Gastrocnemius medialis (tissue), 4 donors: ENCODE data around the gene CNKSR3. TPM values are rescaled to one million over a fixed set of nuclear protein-coding genes. Genes with fewer than 3 reads are reported as not detected.

ENCODE experiments used
- ATAC-seq, 2 donors: fragments of 150-250 bp; one replicate each; pipeline ENCODE4 v1.9.1; 2016
- DNase-seq, 2 donors: peaks; one replicate each; pipeline ENCODE4 v3.0.0-alpha.2; 2019
- H3K27ac ChIP-seq, 4 donors: fragments of 200-600 bp; sonication (generic); 1 replicate in 1 of 4; 2 replicates in 3 of 4; pipeline ENCODE4 v1.5.1; 2016 to 2018; ENCODE audit warnings: mild to moderate bottlenecking in 2 of 4, moderate library complexity in 1 of 4
- H3K27me3 ChIP-seq, 3 donors: fragments of 200-600 bp; sonication (generic) in 2 of 3; 1 replicate in 1 of 3; 2 replicates in 2 of 3; pipeline versions ENCODE4 v1.5.1 to v1.6.0; 2016 to 2019; ENCODE audit warnings: mild to moderate bottlenecking in 1 of 3, moderate library complexity in 1 of 3
- H3K36me3 ChIP-seq, 2 donors: fragments of 200-600 bp; sonication (generic) in 1 of 2; one replicate each; pipeline ENCODE4 v1.5.1; 2017 to 2018
- H3K4me1 ChIP-seq, 2 donors: fragments of 200-600 bp; sonication (generic) in 1 of 2; one replicate each; pipeline ENCODE4 v1.5.1; 2016 to 2017; ENCODE audit warnings: mild to moderate bottlenecking in 2 of 2
- H3K4me3 ChIP-seq, 4 donors: fragments of 200-600 bp; sonication (generic) in 3 of 4; 1 replicate in 1 of 4; 2 replicates in 3 of 4; pipeline ENCODE4 v1.5.1; 2016 to 2019; ENCODE audit warnings: mild to moderate bottlenecking in 2 of 4
- H3K9me3 ChIP-seq, 3 donors: fragments of 200-600 bp; sonication (generic) in 2 of 3; 1 replicate in 1 of 3; 2 replicates in 2 of 3; pipeline ENCODE4 v1.5.1; 2016 to 2019
- CTCF ChIP-seq, 5 experiments: fragments of 450-650 bp in 3 of 5; fragments of 200-600 bp in 2 of 5; sonication (generic) in 2 of 5; IDR thresholded peaks in 4 of 5; conservative IDR thresholded peaks in 1 of 5; 1 replicate in 4 of 5; 2 replicates in 1 of 5; pipeline ENCODE4 v1.5.1; 2016 to 2019; ENCODE audit warnings: antibody characterized with exemption in 5 of 5, mild to moderate bottlenecking in 3 of 5, moderate library complexity in 3 of 5
- POLR2A ChIP-seq, 2 donors: fragments of 450-650 bp; IDR thresholded peaks; one replicate each; pipeline ENCODE4 v1.6.1; 2017; ENCODE audit warnings: antibody characterized with exemption in 2 of 2, mild to moderate bottlenecking in 2 of 2, moderate library complexity in 2 of 2
- in situ Hi-C, 4 donors: fragments of 200-750 bp; cut with MboI; loops; one replicate each; pipeline versions ENCODE4 v1.15.0 to v1.8.0; 2017; ENCODE audit warnings: low sequenced_read_pairs in 4 of 4
- intact Hi-C: fragments of 100-400 bp; cut with DNase I; formaldehyde crosslinking; loops from one replicate; pipeline ENCODE4 v1.15.1; 2023; ENCODE audit warnings: low total_unique reads
- total RNA-seq, 4 donors: library from RNA; depleted of rRNA; stranded (reverse); fragments of >200 nt; gene quantifications; one replicate each; pipeline versions ENCODE4 v1.1.0 to v1.2.3, GENCODE V29; 2016

The CNKSR3 gene
- total RNA-seq, 4 donors from 2014 or later = 0.70 to 4.6 (median 2.9) TPM

GRCh38 chr6:154381548-154381947, 128.9 kb downstream of the CNKSR3 start:
- in situ Hi-C loops = no loop called here
- Histone ChIP-seq H3K4me3 (no peak overlapping the region), H3K27ac (no peak overlapping the region), H3K27me3 (no peaks in the 10 kb centered on the region), H3K9me3 (no peaks in the 10 kb centered on the region), H3K4me1 (no peaks in the 10 kb centered on the region), H3K36me3 (no peaks in the 10 kb centered on the region)
- intact Hi-C loops = no loop called here
- TF ChIP-seq POLR2A (IDR thresholded peaks at IDR 0.05) = no peak
- no peak for TF ChIP-seq CTCF (IDR thresholded peaks at IDR 0.05 in 4 of 5, conservative IDR thresholded peaks at IDR 0.05 in 1 of 5)
- DNase-seq (no peak), ATAC-seq (no peak)

- ATAC-seq (no peak), DNase-seq (no peak)
- no peaks in the 10 kb centered on the region for H3K9me3 ChIP-seq
- TF ChIP-seq CTCF (IDR thresholded peaks at IDR 0.05 in 4 of 5, conservative IDR thresholded peaks at IDR 0.05 in 1 of 5) (no peak), POLR2A (IDR thresholded peaks at IDR 0.05) (no peak)
- intact Hi-C loops = no loop called here
- in situ Hi-C loops = no loop called here
- no peak overlapping the region for H3K4me3 ChIP-seq
- no peaks in the 10 kb centered on the region for H3K36me3 ChIP-seq
- no peak overlapping the region for H3K27ac ChIP-seq
- no peaks in the 10 kb centered on the region for H3K4me1 ChIP-seq
- no peaks in the 10 kb centered on the region for H3K27me3 ChIP-seq
Measured at GRCh38 chr6:154380741-154381140, 129.7 kb downstream of the CNKSR3 start.

GRCh38 chr6:154379585-154379984, 130.9 kb downstream of the CNKSR3 start:
- TF ChIP-seq CTCF (IDR thresholded peaks at IDR 0.05 in 4 of 5, conservative IDR thresholded peaks at IDR 0.05 in 1 of 5) (no peak), POLR2A (IDR thresholded peaks at IDR 0.05) (no peak)

GRCh38 chr6:154378518-154378917, 132.0 kb downstream of the CNKSR3 start:
- no peaks in the 10 kb centered on the region for H3K36me3 ChIP-seq
- TF ChIP-seq POLR2A (IDR thresholded peaks at IDR 0.05) (no peak), CTCF (IDR thresholded peaks at IDR 0.05 in 4 of 5, conservative IDR thresholded peaks at IDR 0.05 in 1 of 5) (no peak)
- no peaks in the 10 kb centered on the region for H3K27me3 ChIP-seq
- no peak overlapping the region for H3K27ac ChIP-seq
- intact Hi-C loops = no loop called here
- H3K4me3 ChIP-seq = no peak overlapping the region
- H3K9me3 ChIP-seq = no peaks in the 10 kb centered on the region
- DNase-seq = no peak
- no peak for ATAC-seq
- in situ Hi-C loops = no loop called here
- no peaks in the 10 kb centered on the region for H3K4me1 ChIP-seq

More at GRCh38 chr6:154379585-154379984, 130.9 kb downstream of the CNKSR3 start:
- Histone ChIP-seq H3K27me3 (no peaks in the 10 kb centered on the region), H3K9me3 (no peaks in the 10 kb centered on the region), H3K4me1 (no peaks in the 10 kb centered on the region), H3K4me3 (no peak overlapping the region), H3K27ac (no peak overlapping the region), H3K36me3 (no peaks in the 10 kb centered on the region)
- no peak for ATAC-seq
- no peak for DNase-seq
- in situ Hi-C loops (no loop called here), intact Hi-C loops (no loop called here)

- ATAC-seq (no peak), DNase-seq (no peak)
- H3K27me3 ChIP-seq = no peaks in the 10 kb centered on the region
- intact Hi-C loops (no loop called here), in situ Hi-C loops (no loop called here)
- H3K9me3 ChIP-seq = no peaks in the 10 kb centered on the region
- no peaks in the 10 kb centered on the region for H3K4me1 ChIP-seq
- no peak overlapping the region for H3K27ac ChIP-seq
- H3K36me3 ChIP-seq = no peaks in the 10 kb centered on the region
- TF ChIP-seq CTCF (IDR thresholded peaks at IDR 0.05 in 4 of 5, conservative IDR thresholded peaks at IDR 0.05 in 1 of 5) = no peak
- no peak for TF ChIP-seq POLR2A (IDR thresholded peaks at IDR 0.05)
- H3K4me3 ChIP-seq = no peak overlapping the region
Measured at GRCh38 chr6:154377726-154378125, 132.8 kb downstream of the CNKSR3 start.
